CD1c-positive myeloid dendritic cell (primary cell): ENCODE results near the gene APMAP.

Experiments used
- DNase-seq: peaks from one replicate; pipeline ENCODE4 v3.0.0-alpha.2; 2016; ENCODE audit errors: extremely low spot score

APMAP gene

GRCh38 chr20:24987873-24988835 lies 4.4 kb downstream of the APMAP start:
- DNase-seq = no peak

GRCh38 chr20:24987244-24987643 lies 5.3 kb downstream of the APMAP start:
- DNase-seq = no peak

- no peak for DNase-seq
These were observed 6.0 kb downstream of the APMAP start for GRCh38 chr20:24986436-24987015.

- no peak for DNase-seq
These were observed 6.7 kb downstream of the APMAP start for GRCh38 chr20:24985802-24986201.

- peak; percentile 44 for DNase-seq
These were observed 7.5 kb downstream of the APMAP start for GRCh38 chr20:24984961-24985640.

- no peak for DNase-seq
These were observed 8.7 kb downstream of the APMAP start for GRCh38 chr20:24983896-24984295.

- peak; percentile 66 for DNase-seq
These were observed 10.8 kb downstream of the APMAP start for GRCh38 chr20:24981790-24982189.

GRCh38 chr20:24981282-24981681 lies 11.3 kb downstream of the APMAP start:
- no peak for DNase-seq

GRCh38 chr20:24980291-24981053 lies 12.1 kb downstream of the APMAP start:
- DNase-seq = no peak

GRCh38 chr20:24979036-24979960 lies 13.3 kb downstream of the APMAP start:
- DNase-seq = no peak

- DNase-seq = no peak
These were observed 14.0 kb downstream of the APMAP start for GRCh38 chr20:24978513-24978912.

GRCh38 chr20:24977797-24978196 lies 14.8 kb downstream of the APMAP start:
- DNase-seq = no peak

GRCh38 chr20:24977336-24977735 lies 15.2 kb downstream of the APMAP start:
- no peak for DNase-seq

GRCh38 chr20:24972341-24972740 lies 20.2 kb downstream of the APMAP start:
- no peak for DNase-seq

GRCh38 chr20:24971376-24972101 lies 21.0 kb downstream of the APMAP start:
- DNase-seq = no peak

- peak; percentile 22 for DNase-seq
These were observed 21.8 kb downstream of the APMAP start for GRCh38 chr20:24970754-24971153.

GRCh38 chr20:24970030-24970553 lies 22.5 kb downstream of the APMAP start:
- no peak for DNase-seq

- no peak for DNase-seq
These were observed 23.1 kb downstream of the APMAP start for GRCh38 chr20:24969186-24970029.

- no peak for DNase-seq
These were observed 24.2 kb downstream of the APMAP start for GRCh38 chr20:24968278-24968800.
